Activated CD8-positive, alpha-beta T cell treated with anti-CD3 and anti-CD28 coated beads for 36 hours (primary cell): Measurements from ENCODE around the gene FRMPD2. TPM values are rescaled to one million over a fixed set of nuclear protein-coding genes. Genes with fewer than 3 reads are reported as not detected.
"Not testable (repeated sequence)": the region's sequence is repeated elsewhere in the genome, so short reads cannot be mapped to it uniquely, and the experiment has no call there.

ENCODE experiments used
- ATAC-seq: fragments of 200-7000 bp; cut with Tn5 transposase; one replicate; pipeline ENCODE4 v1.10.0; 2021; ENCODE audit warnings: mild to moderate bottlenecking, moderate library complexity
- CTCF ChIA-PET: fragments of 350-600 bp; sonication (Branson Sonifier 250); formaldehyde crosslinking; loops from one replicate; lab custom pipeline; 2021; ENCODE audit warnings: antibody characterized with exemption; lab: Charles Lee
- POLR2A ChIA-PET: fragments of 350-600 bp; sonication (Branson Sonifier 250); formaldehyde crosslinking; loops from one replicate; lab custom pipeline; 2021; ENCODE audit warnings: antibody characterized with exemption; lab: Charles Lee
- DNase-seq: peaks from one replicate; pipeline ENCODE4 v3.0.0-alpha.2; 2020
- H3K27ac Mint-ChIP-seq: one replicate; pipeline ENCODE4 v1.8.0; 2021; ENCODE audit warnings: mild to moderate bottlenecking, mixed read lengths
- H3K27me3 Mint-ChIP-seq: one replicate; pipeline ENCODE4 v1.8.0; 2021; ENCODE audit warnings: mixed read lengths
- H3K36me3 Mint-ChIP-seq: one replicate; pipeline ENCODE4 v1.8.0; 2021; ENCODE audit warnings: low read depth, mixed read lengths
- H3K4me1 Mint-ChIP-seq: one replicate; pipeline ENCODE4 v1.8.0; 2021; ENCODE audit warnings: low read depth, mixed read lengths
- H3K4me3 Mint-ChIP-seq: one replicate; pipeline ENCODE4 v1.8.0; 2021; ENCODE audit warnings: mild to moderate bottlenecking, moderate library complexity, mixed read lengths
- H3K9me3 Mint-ChIP-seq: one replicate; pipeline ENCODE4 v1.8.0; 2021; ENCODE audit warnings: mixed read lengths
- intact Hi-C: fragments of 100-400 bp; cut with micrococcal nuclease; formaldehyde crosslinking; loops from one replicate; pipeline ENCODE4 v1.10.0; 2022
- total RNA-seq, 2 experiments: library from RNA; stranded (reverse); gene quantifications; one replicate each; pipeline ENCODE4 v1.2.3, GENCODE V29; 2021

FRMPD2 gene
- total RNA-seq, 2 experiments from 2014 or later, result not detected

GRCh38 chr10:48140949-48141348 lies 133.5 kb downstream of the FRMPD2 start:
- H3K27ac Mint-ChIP-seq, POLR2A ChIA-PET, H3K4me1 Mint-ChIP-seq, H3K9me3 Mint-ChIP-seq, intact Hi-C loops, ATAC-seq, CTCF ChIA-PET, H3K36me3 Mint-ChIP-seq, H3K27me3 Mint-ChIP-seq, H3K4me3 Mint-ChIP-seq, DNase-seq: not testable (repeated sequence)

GRCh38 chr10:48139953-48140850 lies 134.3 kb downstream of the FRMPD2 start:
- ATAC-seq, H3K4me1 Mint-ChIP-seq, H3K36me3 Mint-ChIP-seq, H3K27ac Mint-ChIP-seq, H3K4me3 Mint-ChIP-seq, CTCF ChIA-PET, H3K27me3 Mint-ChIP-seq, intact Hi-C loops, H3K9me3 Mint-ChIP-seq, DNase-seq, POLR2A ChIA-PET: not testable (repeated sequence)

- H3K27ac Mint-ChIP-seq, H3K4me3 Mint-ChIP-seq, ATAC-seq, DNase-seq, H3K36me3 Mint-ChIP-seq, H3K9me3 Mint-ChIP-seq, intact Hi-C loops, H3K27me3 Mint-ChIP-seq, POLR2A ChIA-PET, CTCF ChIA-PET, H3K4me1 Mint-ChIP-seq: not testable (repeated sequence)
These were observed 145.5 kb downstream of the FRMPD2 start for GRCh38 chr10:48128954-48129353.

GRCh38 chr10:48126251-48126650 lies 148.2 kb downstream of the FRMPD2 start:
- H3K4me1 Mint-ChIP-seq, H3K36me3 Mint-ChIP-seq, CTCF ChIA-PET, DNase-seq, ATAC-seq, POLR2A ChIA-PET, H3K4me3 Mint-ChIP-seq, intact Hi-C loops, H3K9me3 Mint-ChIP-seq, H3K27ac Mint-ChIP-seq, H3K27me3 Mint-ChIP-seq: not testable (repeated sequence)

GRCh38 chr10:48125631-48126030 lies 148.9 kb downstream of the FRMPD2 start:
- ATAC-seq, H3K9me3 Mint-ChIP-seq, CTCF ChIA-PET, H3K36me3 Mint-ChIP-seq, H3K4me3 Mint-ChIP-seq, intact Hi-C loops, POLR2A ChIA-PET, H3K27me3 Mint-ChIP-seq, H3K27ac Mint-ChIP-seq, H3K4me1 Mint-ChIP-seq, DNase-seq: not testable (repeated sequence)

- POLR2A ChIA-PET, CTCF ChIA-PET, DNase-seq, H3K4me1 Mint-ChIP-seq, H3K4me3 Mint-ChIP-seq, H3K27ac Mint-ChIP-seq, intact Hi-C loops, H3K36me3 Mint-ChIP-seq, H3K9me3 Mint-ChIP-seq, ATAC-seq, H3K27me3 Mint-ChIP-seq: not testable (repeated sequence)
These were observed 151.9 kb downstream of the FRMPD2 start for GRCh38 chr10:48122618-48123017.

- H3K9me3 Mint-ChIP-seq, intact Hi-C loops, H3K4me3 Mint-ChIP-seq, DNase-seq, H3K4me1 Mint-ChIP-seq, ATAC-seq, CTCF ChIA-PET, POLR2A ChIA-PET, H3K27me3 Mint-ChIP-seq, H3K36me3 Mint-ChIP-seq, H3K27ac Mint-ChIP-seq: not testable (repeated sequence)
These were observed 164.2 kb downstream of the FRMPD2 start for GRCh38 chr10:48110277-48110676.

Other genes with a start within 250 kb of the FRMPD2 start
- gene MAPK8, start 32.0 kb upstream of the FRMPD2 start, total RNA-seq, result 10 to 100 TPM; 40.5 to 41.1 TPM